AG09309 (cell line): Measurements from ENCODE around the gene PDE6D.

Experiments
- DNase-seq: peaks from one replicate; pipeline ENCODE4 v3.0.0-alpha.2; 2010; ENCODE audit warnings: low read depth
- H3K4me3 ChIP-seq: 2 replicates; pipeline ENCODE4 v1.5.1; 2011; ENCODE audit warnings: mild to moderate bottlenecking, low read depth, low read length, moderate library complexity; ENCODE audit not compliant: control insufficient read depth
- CTCF ChIP-seq: IDR thresholded peaks from 2 replicates; pipeline ENCODE4 v1.5.1; 2011; ENCODE audit warnings: mild to moderate bottlenecking, low read depth, low read length, inconsistent platforms; ENCODE audit not compliant: insufficient read depth, control insufficient read depth; ENCODE audit errors: missing control alignments

Gene PDE6D

DNA sequence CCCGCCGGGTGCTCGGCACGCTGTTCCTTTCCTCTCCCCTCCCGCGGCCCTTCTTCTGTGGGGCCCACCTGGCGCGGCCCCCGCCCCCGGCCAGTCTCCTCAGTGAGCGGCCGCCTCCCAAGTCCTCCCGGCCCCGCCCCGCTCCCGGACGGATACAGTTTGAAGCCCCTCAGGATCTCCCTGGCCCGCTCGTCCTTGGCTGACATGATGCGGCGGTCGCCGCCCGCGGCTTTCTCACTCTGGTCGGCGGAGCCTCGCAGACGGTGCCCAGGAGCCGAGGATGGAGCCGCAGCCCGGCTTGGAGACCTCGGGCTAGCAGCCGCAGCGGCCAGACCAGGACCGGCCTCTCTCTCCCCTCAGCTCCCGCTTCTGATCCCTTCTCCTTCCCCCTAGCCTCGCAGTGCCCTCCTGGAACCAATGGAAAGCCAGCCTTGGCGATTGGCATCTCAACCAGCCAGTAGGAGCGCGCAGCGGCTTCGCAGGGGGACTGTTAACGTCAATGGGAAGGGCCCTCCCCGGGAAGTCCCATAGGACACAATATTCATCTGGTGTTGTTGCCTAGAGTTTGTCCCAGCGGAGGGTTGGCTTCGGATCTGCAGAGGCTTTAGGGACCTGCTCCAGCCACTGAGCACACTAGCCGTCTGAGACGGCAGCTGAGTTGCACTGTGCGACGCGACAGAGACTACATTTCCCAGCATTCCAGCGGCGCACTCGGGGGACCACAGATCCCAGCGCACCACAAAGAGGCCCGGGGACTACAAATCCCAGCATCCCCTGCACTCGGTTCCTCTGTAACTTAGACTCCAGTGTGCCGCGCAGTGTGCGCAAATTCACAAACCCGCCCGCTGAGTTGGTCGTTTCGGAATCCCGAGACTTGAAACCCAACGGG is at the start of gene PDE6D:
Gene PDE6D, minus strand, starts transcription at position 374 of the 889 bp plus-strand sequence. Its CDS starts 168 bp downstream, at position 206.
- TF ChIP-seq CTCF: no peak
- DNase-seq: peak; percentile 97
- peak within 1 kb of the TSS; percentile 85 for H3K4me3 ChIP-seq

GRCh38 chr2:231821908-231822307 is 40.8 kb upstream of the PDE6D start:
- TF ChIP-seq CTCF: no peak
- no peak for DNase-seq
- no peak overlapping the region for H3K4me3 ChIP-seq

- no peak overlapping the region for H3K4me3 ChIP-seq
- TF ChIP-seq CTCF: no peak
- DNase-seq: no peak
These were observed 39.8 kb upstream of the PDE6D start for GRCh38 chr2:231820786-231821303.

DNA sequence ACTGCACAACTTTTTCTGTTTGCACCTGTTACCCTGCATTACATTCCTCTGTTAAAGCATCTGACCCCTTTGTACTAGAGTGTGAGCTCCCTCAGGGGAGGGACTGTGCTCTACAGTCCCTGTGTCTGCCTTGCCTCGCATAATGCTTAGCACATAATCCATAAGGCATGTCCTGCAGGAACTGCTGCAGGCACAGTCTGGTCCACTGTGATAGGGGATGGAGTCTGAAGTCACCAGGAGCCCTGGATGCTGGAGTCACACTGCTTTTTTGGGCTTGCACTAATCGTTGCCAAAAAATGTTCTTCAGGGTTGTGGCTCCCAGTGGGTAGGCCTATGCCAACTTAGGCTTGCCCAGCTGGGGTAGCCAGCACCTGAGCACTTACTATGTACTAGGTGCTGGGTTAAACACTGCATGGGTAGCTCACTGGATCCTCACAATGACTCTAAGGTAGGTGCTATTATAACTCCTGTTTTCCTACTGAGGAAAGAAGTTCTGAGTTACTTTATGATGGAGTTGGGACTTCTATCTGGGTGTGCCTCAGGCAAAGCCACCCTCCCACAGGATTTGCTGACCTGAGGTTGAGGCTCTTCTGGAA is 38.5 kb upstream of the PDE6D start:
- DNase-seq: no peak
- no peak for TF ChIP-seq CTCF
- H3K4me3 ChIP-seq: no peak overlapping the region

DNA sequence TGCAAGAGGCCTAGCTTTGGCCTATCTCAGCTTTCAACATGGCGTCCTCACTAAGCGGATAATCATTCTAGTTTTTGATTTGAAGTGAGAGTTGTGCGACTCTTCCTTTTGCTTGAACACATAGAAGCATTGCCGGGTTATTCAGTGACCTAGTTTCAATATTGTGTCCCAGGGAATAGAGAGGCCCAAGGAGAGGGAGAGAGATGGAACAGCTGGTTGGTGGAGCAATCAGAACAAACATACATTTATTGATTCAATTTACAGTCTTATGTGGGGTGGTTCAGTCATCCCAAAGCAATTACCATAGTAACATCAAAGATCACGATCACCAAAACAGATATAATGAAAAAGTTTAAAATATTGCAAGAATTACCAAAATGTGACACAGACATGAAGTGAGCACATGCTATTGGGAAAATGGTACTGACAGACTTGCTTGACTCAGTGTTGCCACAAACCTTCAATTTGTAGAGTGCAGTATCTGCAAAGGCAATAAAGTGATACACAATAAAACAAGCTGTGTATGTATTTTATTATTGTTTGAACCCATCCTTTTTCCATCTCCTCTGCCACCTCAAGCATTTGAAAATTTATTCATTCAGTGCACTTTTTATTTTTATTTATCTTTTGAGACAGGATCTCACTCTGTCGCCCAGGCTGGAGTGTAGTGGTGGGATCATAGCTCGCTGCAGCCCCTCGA is 35.4 kb upstream of the PDE6D start:
- TF ChIP-seq CTCF: no peak
- H3K4me3 ChIP-seq: no peak overlapping the region
- DNase-seq: no peak

DNA sequence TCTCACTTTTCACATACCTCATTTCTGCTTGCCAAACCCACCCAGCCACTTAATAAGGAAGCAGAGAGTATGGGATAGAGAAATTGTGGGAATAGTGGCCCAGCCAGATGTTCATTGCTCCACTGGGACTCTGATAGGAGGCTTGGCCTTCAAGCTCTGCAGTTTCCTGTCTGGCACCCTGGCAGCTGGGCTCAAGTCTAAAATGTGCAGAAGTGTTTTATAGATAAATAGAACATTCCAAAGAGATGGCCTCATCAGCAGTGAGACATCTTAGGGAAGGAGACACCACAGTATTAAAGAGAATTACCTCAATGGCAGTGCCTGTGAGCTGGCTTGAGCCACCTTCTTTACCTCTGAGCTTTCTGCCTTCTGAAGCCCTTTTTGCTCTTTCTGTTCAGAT is 29.8 kb upstream of the PDE6D start:
- TF ChIP-seq CTCF: no peak
- peak; percentile 49 for DNase-seq
- H3K4me3 ChIP-seq: no peak overlapping the region
